ENCODE measurements around the gene FMN2.

The FMN2 gene

DNA sequence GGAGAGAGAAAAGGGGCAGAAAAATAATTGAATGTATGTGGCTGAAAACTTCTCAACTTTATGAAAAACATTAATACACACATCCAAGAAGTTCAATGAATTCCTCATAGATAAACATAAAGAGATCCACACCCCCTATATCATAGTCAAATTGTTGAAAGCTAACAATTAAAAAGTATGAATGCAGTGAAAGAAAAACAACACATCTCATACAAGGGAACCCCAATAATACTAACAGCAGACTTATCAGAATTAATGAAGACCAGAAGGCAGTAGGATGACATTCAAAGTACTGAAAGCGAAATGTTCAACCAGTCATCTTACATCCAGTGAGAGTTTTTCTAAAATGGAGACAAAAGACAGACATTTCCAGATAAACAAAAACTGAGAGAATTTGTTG lies 134.4 kb downstream of the FMN2 start:
- no peaks in the 10 kb centered on the region for H3K27me3 ChIP-seq (ENCODE audit: control insufficient read depth, insufficient read depth, low read length)
- no peaks in the 10 kb centered on the region for H3K9me3 ChIP-seq (ENCODE audit: control insufficient read depth, low read length)
- H3K4me2 ChIP-seq (ENCODE audit: low read length), result no peak overlapping the region
- no peaks in the 10 kb centered on the region for H3K36me3 ChIP-seq (ENCODE audit: control insufficient read depth, insufficient read depth, low read length)
- H3K79me2 ChIP-seq, result no peaks in the 10 kb centered on the region
- no peak overlapping the region for H3K4me3 ChIP-seq (ENCODE audit: low read depth, low read length)
- H3K4me1 ChIP-seq, result no peaks in the 10 kb centered on the region
- H3K27ac ChIP-seq, result no peak overlapping the region
- H2AFZ ChIP-seq, result no peak overlapping the region
- no peak overlapping the region for H3K9ac ChIP-seq
- TF ChIP-seq CTCF (IDR thresholded peaks at IDR 0.05), result no peak

GRCh38 chr1:240230816-240231215 lies 139.1 kb downstream of the FMN2 start:
- H3K27ac ChIP-seq, result no peak overlapping the region
- no peaks in the 10 kb centered on the region for H3K27me3 ChIP-seq (ENCODE audit: control insufficient read depth, insufficient read depth, low read length)
- no peak overlapping the region for H3K4me2 ChIP-seq (ENCODE audit: low read length)
- no peaks in the 10 kb centered on the region for H3K36me3 ChIP-seq (ENCODE audit: control insufficient read depth, insufficient read depth, low read length)
- TF ChIP-seq CTCF (IDR thresholded peaks at IDR 0.05), result no peak
- H3K79me2 ChIP-seq, result no peaks in the 10 kb centered on the region
- H3K9ac ChIP-seq, result no peak overlapping the region
- no peak overlapping the region for H2AFZ ChIP-seq
- H3K9me3 ChIP-seq (ENCODE audit: control insufficient read depth, low read length), result no peaks in the 10 kb centered on the region
- H3K4me3 ChIP-seq (ENCODE audit: low read depth, low read length), result no peak overlapping the region
- peaks cover 3% of the 10 kb centered on the region for H3K4me1 ChIP-seq

- TF ChIP-seq CTCF (IDR thresholded peaks at IDR 0.05), result no peak
- H3K79me2 ChIP-seq, result no peaks in the 10 kb centered on the region
- H3K4me1 ChIP-seq, result peaks cover 5% of the 10 kb centered on the region
- H3K27me3 ChIP-seq (ENCODE audit: control insufficient read depth, insufficient read depth, low read length), result no peaks in the 10 kb centered on the region
- no peaks in the 10 kb centered on the region for H3K36me3 ChIP-seq (ENCODE audit: control insufficient read depth, insufficient read depth, low read length)
- H3K9ac ChIP-seq, result no peak overlapping the region
- H3K9me3 ChIP-seq (ENCODE audit: control insufficient read depth, low read length), result no peaks in the 10 kb centered on the region
- no peak overlapping the region for H2AFZ ChIP-seq
- no peak overlapping the region for H3K27ac ChIP-seq
- H3K4me3 ChIP-seq (ENCODE audit: low read depth, low read length), result no peak overlapping the region
- H3K4me2 ChIP-seq (ENCODE audit: low read length), result no peak overlapping the region
These were observed 140.8 kb downstream of the FMN2 start for GRCh38 chr1:240232530-240232929.

- no peaks in the 10 kb centered on the region for H3K27me3 ChIP-seq (ENCODE audit: control insufficient read depth, insufficient read depth, low read length)
- no peaks in the 10 kb centered on the region for H3K79me2 ChIP-seq
- no peaks in the 10 kb centered on the region for H3K9me3 ChIP-seq (ENCODE audit: control insufficient read depth, low read length)
- H3K4me3 ChIP-seq (ENCODE audit: low read depth, low read length), result peak overlapping the region; percentile 17
- no peak overlapping the region for H3K4me2 ChIP-seq (ENCODE audit: low read length)
- H3K4me1 ChIP-seq, result peaks cover 5% of the 10 kb centered on the region
- H3K36me3 ChIP-seq (ENCODE audit: control insufficient read depth, insufficient read depth, low read length), result no peaks in the 10 kb centered on the region
- TF ChIP-seq CTCF (IDR thresholded peaks at IDR 0.05), result no peak
- H3K9ac ChIP-seq, result no peak overlapping the region
- H3K27ac ChIP-seq, result no peak overlapping the region
- H2AFZ ChIP-seq, result no peak overlapping the region
These were observed 143.0 kb downstream of the FMN2 start for GRCh38 chr1:240234485-240235210.
